ENCODE results near the gene TBC1D1.

The TBC1D1 gene

GRCh38 chr4:38060829-38061431, 170.0 kb downstream of the TBC1D1 start:
- no peak for DNase-seq

DNA sequence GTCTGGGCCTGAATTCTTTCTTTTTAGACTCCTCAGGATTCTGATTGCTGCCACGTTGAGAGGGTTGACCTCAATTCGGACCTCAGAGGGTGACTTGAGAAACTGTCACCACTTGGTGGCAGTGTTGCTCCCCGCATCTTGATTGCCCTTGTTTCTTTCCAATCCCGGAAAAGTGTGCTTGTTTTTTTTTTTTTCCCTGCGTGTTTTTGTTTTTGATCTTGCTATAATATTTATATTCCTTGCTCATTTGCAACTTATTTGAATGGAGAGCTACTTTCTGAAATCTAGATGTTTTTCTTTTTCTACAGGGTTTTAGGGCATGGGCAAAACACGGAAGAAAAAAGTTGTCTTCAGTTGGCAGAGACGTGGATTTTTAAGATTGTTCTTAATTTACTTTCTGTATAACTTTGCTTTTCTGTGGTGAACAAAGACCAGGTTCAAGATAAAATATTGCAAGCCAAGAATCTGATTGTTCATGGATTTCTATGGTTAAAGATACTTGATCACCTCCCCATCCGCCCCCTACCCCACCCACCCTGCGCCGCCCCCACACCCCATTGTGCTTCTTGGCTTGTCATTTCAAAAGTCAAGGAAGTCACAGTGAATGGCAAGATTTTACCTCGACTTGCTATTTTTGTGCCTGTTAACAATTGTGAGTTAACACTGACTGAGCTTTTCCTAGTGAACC, 171.3 kb downstream of the TBC1D1 start:
- DNase-seq: no peak

- no peak for DNase-seq
These were observed 171.9 kb downstream of the TBC1D1 start for GRCh38 chr4:38062776-38063097.

- DNase-seq: no peak
These were observed 174.3 kb downstream of the TBC1D1 start for GRCh38 chr4:38065176-38065575.

DNA sequence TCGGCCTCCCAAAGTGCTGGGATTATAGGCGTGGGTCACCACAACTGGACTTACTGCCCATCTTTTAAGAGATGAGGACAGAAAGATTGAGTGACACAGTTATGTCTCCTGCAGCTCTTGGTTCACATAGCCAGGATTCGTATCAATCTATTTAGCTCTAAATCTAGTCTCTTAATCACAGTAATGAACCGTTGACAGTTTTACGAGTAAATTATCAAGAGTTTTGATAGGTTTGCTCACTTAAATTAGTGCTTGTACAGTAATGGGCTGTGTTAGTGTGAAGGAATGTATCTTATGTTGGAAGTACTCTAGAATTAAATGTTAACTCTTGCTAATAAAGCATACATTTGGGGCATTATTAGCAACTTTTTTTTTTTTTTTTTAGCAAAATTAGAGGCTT, 175.0 kb downstream of the TBC1D1 start:
- no peak for DNase-seq

DNA sequence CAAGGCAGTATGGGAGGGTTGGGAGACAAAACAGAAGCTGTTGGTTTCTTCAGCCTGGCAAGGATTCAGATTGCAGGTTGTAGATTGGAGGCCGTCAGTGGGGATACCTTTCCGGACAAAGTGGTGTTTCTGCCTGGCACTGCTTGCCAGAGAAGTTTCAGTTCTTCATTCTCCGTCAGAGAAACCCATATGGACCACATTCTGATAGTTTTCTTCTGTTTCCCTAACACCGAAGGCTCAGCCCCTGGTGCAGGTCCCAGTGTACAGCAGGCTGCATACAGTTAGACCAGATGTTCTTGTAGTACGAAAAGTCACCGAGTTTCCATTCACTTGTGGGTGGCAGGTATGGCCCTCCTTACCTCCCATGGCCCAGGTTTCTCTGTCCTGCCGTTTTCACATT, 176.6 kb downstream of the TBC1D1 start:
- no peak for DNase-seq

GRCh38 chr4:38068107-38068506, 177.2 kb downstream of the TBC1D1 start:
- no peak for DNase-seq

GRCh38 chr4:38069271-38069760, 178.4 kb downstream of the TBC1D1 start:
- no peak for DNase-seq

DNA sequence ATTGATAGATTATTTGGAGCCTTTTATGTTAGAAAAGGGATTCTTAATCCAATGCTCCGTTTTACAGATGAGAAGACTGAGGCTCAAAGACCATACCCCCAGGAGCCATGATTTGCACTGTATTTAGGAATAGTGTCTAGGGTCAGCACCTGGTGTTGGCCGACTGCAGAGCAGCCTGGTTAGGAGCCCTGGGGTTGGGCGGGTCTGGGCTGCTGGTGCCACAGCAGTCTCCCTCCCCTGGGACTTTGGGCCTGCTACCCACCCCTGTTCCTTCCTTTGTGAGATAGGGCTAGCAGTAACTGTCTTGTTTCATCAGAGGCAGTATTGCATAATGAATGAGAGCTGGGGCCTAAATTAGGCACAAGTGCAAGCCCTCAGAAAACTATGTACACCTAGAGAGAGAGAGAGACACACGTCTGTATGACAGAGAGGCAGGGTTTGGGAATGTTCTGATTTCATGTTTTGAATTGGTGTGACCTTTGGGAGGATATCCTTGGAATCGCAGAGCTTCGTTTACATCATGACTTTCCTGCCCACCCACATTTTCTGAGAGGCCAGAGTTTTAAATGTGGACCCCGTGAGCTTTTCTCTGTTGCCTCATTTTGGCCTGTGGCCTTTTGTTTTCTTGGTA, 181.0 kb downstream of the TBC1D1 start:
- no peak for DNase-seq

DNA sequence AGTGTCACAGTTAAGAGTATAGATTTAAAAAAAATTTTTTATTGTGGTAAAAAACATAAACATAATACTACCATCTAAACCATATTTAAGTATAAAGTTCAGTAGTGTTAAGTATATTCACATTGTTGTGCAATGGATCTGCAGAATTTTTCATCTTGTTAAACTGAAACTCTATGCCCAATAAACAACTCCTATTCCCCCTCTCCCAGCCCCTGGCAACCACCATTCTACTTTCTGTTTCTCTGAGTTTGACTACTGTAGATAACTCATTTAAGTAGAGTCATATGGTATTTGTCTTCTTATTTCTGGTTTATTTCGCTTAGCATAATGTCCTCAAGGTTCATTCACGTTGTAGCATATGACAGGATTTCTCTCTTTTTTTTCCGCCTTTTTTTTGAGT, 181.7 kb downstream of the TBC1D1 start:
- no peak for DNase-seq

DNA sequence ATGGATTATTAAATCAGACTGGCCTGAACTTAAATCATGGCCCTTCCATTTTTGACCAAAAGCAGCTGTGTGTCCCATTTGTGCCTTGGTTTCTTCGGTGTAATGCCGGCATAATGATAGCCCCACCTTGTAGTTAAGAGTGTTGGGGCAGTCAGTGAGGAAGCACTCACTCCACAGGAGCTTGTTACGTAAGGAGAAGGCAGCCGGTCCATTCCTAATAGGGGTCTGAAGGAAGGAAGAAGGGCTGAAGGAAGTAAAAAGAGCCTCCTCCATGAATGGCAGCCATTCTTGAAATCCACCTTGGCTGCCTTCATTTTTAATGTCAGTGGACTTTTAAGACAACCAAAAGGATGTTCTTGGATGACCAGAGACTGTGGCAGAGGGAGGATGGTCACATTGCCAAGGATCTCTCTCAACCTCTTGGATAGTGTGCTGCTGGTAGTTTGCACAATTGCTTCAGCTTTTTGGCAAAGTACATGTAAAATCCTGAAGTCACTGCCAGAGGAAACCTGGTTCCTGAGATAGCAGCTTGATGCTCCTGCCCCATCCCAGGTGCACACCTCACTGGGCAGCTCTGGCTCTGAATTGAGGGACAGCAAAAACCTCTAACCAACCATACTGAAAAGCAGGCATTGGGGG, 182.8 kb downstream of the TBC1D1 start:
- no peak for DNase-seq

GRCh38 chr4:38075370-38076152, 184.7 kb downstream of the TBC1D1 start:
- DNase-seq: no peak

DNA sequence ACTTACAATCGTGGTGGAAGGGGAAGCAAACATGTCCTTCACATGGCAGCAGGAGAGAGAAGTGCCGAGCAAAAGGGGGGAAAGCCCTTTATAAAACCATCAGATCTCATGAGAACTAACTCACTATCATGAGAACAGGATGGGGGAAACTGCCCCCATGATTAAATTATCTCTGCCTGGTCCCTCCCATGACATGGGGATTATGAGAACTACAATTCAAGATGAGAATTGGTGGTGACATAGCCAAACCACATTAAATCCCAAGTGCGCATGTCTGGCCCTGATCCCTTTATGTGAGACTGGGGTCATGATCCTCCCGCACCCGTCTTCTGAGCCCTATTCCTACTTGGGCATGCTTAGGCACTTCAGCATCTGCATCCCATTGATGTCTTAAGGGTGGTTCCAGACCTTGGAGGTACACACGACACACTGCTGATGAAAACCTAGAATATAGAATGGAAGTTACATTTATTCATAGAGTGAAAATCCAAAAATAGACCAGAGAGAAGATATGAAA, 185.3 kb downstream of the TBC1D1 start:
- DNase-seq: no peak

- no peak for DNase-seq
These were observed 187.1 kb downstream of the TBC1D1 start for GRCh38 chr4:38077791-38078489.

- DNase-seq: no peak
These were observed 187.9 kb downstream of the TBC1D1 start for GRCh38 chr4:38078590-38079421.

DNA sequence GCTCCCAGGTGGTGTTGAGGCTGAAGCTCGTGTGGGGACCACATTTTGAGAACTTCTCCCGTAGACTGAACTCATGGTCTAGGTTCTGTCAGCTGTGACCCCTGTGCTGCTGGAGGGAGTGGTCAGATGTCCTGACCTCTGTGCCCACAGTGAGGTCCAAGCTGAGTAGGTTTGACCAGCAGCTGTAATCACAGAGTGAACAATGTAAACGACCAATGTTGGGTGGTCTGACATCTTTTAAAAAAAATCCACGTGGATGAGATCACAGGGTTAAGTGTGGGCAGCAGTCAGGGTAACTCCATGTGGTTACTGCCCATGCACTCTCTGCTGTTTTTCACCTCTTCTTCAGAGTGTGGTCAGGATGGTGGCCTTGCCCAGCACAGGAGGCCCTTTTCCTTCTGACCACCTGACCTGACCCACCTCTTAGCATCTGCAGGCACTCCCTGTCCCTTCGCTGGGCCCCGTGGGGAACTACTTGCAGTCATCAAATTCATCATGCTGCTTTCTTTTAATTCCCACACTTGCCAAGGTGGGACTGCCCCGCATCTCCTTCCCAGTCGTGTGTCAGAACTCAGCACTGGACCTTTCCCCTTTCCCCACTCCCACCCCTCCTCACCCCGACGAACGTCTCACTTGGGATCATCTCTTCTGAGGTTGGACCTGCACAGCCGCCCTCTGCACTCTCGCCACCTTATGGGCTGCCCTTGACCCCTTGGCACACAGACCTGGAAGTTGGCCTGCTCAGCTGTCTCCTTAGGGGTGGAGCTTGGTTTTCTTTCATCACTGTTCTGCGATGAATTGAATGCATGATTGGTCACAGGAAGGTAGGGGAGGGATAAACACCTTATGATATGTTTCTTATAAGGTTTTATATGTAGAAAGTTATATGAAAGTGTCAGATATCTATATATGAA, 189.4 kb downstream of the TBC1D1 start:
- DNase-seq: no peak

DNA sequence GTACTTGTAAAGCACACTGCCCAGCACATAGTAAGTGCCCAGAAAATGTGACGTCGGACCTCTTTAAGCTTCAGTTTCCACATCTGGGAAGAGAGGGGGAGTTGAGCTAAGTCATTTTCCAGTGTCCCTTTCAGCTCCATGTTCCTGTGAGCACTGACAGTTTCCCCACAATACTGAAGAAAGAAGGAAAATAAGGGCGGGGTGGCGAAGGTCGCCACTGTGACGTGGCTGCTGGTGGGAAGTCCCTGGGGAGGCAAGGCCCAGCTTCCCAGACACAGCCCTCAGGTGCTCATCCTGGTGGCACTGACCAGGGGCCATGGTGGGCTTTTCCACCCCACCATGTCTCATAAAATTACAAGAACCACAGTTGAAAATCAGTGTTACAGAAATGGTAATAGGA, 191.1 kb downstream of the TBC1D1 start:
- no peak for DNase-seq

DNA sequence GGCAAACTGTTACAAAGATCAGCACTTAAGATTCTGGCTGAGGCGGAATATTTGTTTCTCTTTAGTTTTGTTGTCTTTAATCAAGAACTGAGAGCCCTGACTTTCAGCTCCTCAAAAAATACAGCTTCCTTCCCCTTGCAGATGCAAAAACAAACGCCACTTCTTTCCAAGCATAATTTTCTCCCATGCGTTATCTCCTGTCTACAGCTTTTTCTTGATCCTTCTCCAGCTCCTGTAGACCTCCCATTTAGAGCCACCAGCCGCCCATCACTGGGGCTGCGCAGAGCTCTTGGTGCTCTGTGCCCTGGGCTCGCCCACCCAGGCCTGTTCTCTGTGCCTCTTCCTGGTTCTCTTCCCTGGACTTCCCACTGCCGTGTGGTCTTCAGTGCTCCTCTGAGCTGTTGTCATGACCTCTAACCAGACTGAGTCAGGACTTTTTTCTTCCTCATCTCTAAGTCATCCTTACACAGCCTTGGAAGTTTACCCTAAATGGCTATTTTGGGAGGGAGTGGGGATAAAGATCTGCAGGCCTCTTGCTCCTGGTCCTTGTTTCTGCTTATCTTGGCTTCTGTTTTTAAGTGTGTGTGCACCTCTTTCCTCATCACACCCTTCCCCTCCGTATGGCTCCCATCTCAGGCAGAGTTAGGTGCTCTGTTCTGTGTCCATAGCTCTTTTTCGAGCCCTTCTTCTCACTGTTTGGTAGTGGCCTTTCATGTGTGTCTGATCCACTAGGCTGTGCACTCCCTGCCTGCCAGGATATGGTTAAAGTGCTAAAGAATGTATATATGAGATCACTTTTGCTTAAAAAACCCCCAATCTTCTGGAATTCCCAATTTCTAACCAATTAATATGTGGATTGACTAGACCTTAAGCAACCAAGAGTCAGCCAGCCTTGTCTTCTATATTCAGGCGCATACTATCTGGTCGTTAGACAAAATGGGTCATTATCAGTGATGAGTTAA, 191.8 kb downstream of the TBC1D1 start:
- no peak for DNase-seq

Measured in NCI-H2081 treated with DMSO at 0.1 percent for 48 hours (cell line).